Panc1 (cell line): Measurements from ENCODE around the gene PSMG1. TPM values are rescaled to one million over a fixed set of nuclear protein-coding genes. Genes with fewer than 3 reads are reported as not detected.
"Not testable (repeated sequence)": the region's sequence is repeated elsewhere in the genome, so short reads cannot be mapped to it uniquely, and the experiment has no call there.

Experiments used
- ATAC-seq: fragments of 200-7000 bp; cut with Tn5 transposase; 2 replicates; pipeline ENCODE4 v1.9.1; 2020; ENCODE audit warnings: mild to moderate bottlenecking, moderate library complexity
- BruUV-seq: library from RNA; stranded (reverse); fragments of 400-500 nt; replicated peaks from 2 replicates; lab custom pipeline; 2021; lab: Mats Ljungman, UMichigan
- CTCF ChIA-PET: fragments of 300-600 bp; sonication (Branson Sonifier 250); formaldehyde crosslinking; loops from one replicate; lab custom pipeline; 2022; ENCODE audit warnings: antibody characterized with exemption; lab: Charles Lee
- POLR2A ChIA-PET: fragments of 300-600 bp; sonication (Branson Sonifier 250); formaldehyde crosslinking; loops from one replicate; lab custom pipeline; 2022; ENCODE audit warnings: antibody characterized with exemption; lab: Charles Lee
- DNase-seq: peaks from one replicate; pipeline ENCODE4 v3.0.0-alpha.2; 2010; ENCODE audit warnings: low read depth, low spot score
- H3K27ac ChIP-seq: 2 replicates; pipeline ENCODE4 v1.5.1; 2011; ENCODE audit warnings: mild to moderate bottlenecking, low read length, inconsistent platforms
- H3K27me3 ChIP-seq: fragments of 200-500 bp; sonication (Bioruptor generic); 2 replicates; pipeline ENCODE4 v1.6.0; 2014; ENCODE audit warnings: low read length, inconsistent platforms; ENCODE audit not compliant: control insufficient read depth, insufficient read depth
- H3K36me3 ChIP-seq: fragments of 200-500 bp; sonication (Bioruptor generic); 2 replicates; pipeline ENCODE4 v1.5.1; 2014; ENCODE audit warnings: inconsistent platforms, mild to moderate bottlenecking, low read length, moderate library complexity; ENCODE audit not compliant: control insufficient read depth, insufficient read depth
- H3K4me1 ChIP-seq: 2 replicates; pipeline ENCODE4 v1.5.1; 2011; ENCODE audit warnings: inconsistent platforms, mild to moderate bottlenecking, low read length, moderate library complexity; ENCODE audit not compliant: control insufficient read depth, insufficient read depth
- H3K4me3 ChIP-seq, 2 experiments: 2 replicates each; pipeline ENCODE4 v1.5.1; 2011 to 2012; ENCODE audit warnings: low read depth in 2 of 2, low read length in 2 of 2, mild to moderate bottlenecking in 2 of 2, inconsistent platforms in 1 of 2, moderate library complexity in 1 of 2
- H3K9me3 ChIP-seq: fragments of 200-500 bp; sonication (Bioruptor generic); 2 replicates; pipeline ENCODE4 v1.5.1; 2014; ENCODE audit warnings: low read depth, mild to moderate bottlenecking, inconsistent platforms, low read length, moderate library complexity; ENCODE audit not compliant: control insufficient read depth, insufficient read depth
- POLR2AphosphoS5 ChIP-seq: IDR thresholded peaks from 2 replicates; pipeline ENCODE4 v1.6.1; 2012; ENCODE audit warnings: mild to moderate bottlenecking, low read depth, low read length, moderate library complexity
- SIN3A ChIP-seq: IDR thresholded peaks from 2 replicates; pipeline ENCODE4 v1.6.1; 2012; ENCODE audit warnings: low read depth, mild to moderate bottlenecking, low read length, moderate library complexity, borderline replicate concordance; ENCODE audit not compliant: insufficient read depth
- TCF7L2 ChIP-seq: IDR thresholded peaks from 2 replicates; pipeline ENCODE4 v1.6.1; 2011; ENCODE audit warnings: mild to moderate bottlenecking, low read depth, low read length, inconsistent platforms
- in situ Hi-C: cut with HindIII; loops from 2 replicates; pipeline ENCODE4 v1.10.0; 2016; ENCODE audit warnings: low sequenced_read_pairs, low pct_unique_long_range_greater_than_20kb
- intact Hi-C: fragments of 100-400 bp; cut with micrococcal nuclease; formaldehyde crosslinking; loops from one replicate; pipeline ENCODE4 v1.10.0; 2022; ENCODE audit not compliant: unreplicated experiment
- total RNA-seq: library from RNA; stranded (reverse); gene quantifications from one replicate; pipeline ENCODE4 v1.2.1, GENCODE V29; 2021; ENCODE audit not compliant: unreplicated experiment
- TF ChIP-seq, protein P1 (sequence below): fragments of 450-650 bp; IDR thresholded peaks from 2 replicates; pipeline ENCODE4 v1.5.1; 2017; ENCODE audit warnings: mild to moderate bottlenecking
- TF ChIP-seq, protein P2 (sequence below), 2 experiments: IDR thresholded peaks; 2 replicates each; pipeline ENCODE4 v1.6.1; 2011 to 2012; ENCODE audit warnings: low read depth in 2 of 2, control low read depth in 1 of 2, low read length in 1 of 2, mild to moderate bottlenecking in 1 of 2, moderate library complexity in 1 of 2; ENCODE audit not compliant: insufficient read depth in 1 of 2

Gene PSMG1
- total RNA-seq, 1 experiment from 2014 or later, result 70.0 TPM

DNA sequence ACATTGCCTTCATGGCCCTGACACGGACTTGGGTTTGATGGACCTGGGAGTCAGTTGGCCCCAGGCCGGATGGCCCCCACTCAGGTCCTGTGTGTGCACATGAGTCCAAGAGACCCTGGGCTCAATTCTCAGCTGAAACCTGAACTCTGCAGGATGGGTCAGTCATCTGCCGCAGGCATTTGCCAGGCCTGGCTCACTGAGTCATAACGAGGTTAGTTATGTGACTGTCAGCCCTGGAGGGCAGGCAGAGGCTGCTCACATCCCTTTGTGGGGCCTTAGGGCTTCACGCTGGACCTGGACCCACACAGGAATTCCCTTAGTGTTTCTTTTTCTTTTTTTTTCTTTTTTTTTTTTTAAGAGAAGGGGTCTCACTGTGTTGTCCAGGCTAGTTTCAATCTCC, 46.5 kb downstream of the PSMG1 start:
- ChIA-PET POLR2A (no interaction called here), CTCF (interaction anchor here (0.7 kb wide), 1 partner anchor 316 kb away, joined by 3 read pairs; no protein-coding TSS in a partner anchor)
- Histone ChIP-seq H3K27me3 (no peaks in the 10 kb centered on the region), H3K9me3 (0 out of 2 replicates have a peak, but pooled peaks cover under 1% of the 10 kb centered on the region), H3K4me3 (no peak overlapping the region), H3K36me3 (no peaks in the 10 kb centered on the region), H3K4me1 (peaks cover 12% of the 10 kb centered on the region), H3K27ac (no peak overlapping the region)
- TF ChIP-seq TCF7L2, result no peak
- no peak for TF ChIP-seq POLR2AphosphoS5
- TF ChIP-seq, protein P1, sequence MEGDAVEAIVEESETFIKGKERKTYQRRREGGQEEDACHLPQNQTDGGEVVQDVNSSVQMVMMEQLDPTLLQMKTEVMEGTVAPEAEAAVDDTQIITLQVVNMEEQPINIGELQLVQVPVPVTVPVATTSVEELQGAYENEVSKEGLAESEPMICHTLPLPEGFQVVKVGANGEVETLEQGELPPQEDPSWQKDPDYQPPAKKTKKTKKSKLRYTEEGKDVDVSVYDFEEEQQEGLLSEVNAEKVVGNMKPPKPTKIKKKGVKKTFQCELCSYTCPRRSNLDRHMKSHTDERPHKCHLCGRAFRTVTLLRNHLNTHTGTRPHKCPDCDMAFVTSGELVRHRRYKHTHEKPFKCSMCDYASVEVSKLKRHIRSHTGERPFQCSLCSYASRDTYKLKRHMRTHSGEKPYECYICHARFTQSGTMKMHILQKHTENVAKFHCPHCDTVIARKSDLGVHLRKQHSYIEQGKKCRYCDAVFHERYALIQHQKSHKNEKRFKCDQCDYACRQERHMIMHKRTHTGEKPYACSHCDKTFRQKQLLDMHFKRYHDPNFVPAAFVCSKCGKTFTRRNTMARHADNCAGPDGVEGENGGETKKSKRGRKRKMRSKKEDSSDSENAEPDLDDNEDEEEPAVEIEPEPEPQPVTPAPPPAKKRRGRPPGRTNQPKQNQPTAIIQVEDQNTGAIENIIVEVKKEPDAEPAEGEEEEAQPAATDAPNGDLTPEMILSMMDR, result no peak
- TF ChIP-seq SIN3A, result no peak
- TF ChIP-seq, protein P2, sequence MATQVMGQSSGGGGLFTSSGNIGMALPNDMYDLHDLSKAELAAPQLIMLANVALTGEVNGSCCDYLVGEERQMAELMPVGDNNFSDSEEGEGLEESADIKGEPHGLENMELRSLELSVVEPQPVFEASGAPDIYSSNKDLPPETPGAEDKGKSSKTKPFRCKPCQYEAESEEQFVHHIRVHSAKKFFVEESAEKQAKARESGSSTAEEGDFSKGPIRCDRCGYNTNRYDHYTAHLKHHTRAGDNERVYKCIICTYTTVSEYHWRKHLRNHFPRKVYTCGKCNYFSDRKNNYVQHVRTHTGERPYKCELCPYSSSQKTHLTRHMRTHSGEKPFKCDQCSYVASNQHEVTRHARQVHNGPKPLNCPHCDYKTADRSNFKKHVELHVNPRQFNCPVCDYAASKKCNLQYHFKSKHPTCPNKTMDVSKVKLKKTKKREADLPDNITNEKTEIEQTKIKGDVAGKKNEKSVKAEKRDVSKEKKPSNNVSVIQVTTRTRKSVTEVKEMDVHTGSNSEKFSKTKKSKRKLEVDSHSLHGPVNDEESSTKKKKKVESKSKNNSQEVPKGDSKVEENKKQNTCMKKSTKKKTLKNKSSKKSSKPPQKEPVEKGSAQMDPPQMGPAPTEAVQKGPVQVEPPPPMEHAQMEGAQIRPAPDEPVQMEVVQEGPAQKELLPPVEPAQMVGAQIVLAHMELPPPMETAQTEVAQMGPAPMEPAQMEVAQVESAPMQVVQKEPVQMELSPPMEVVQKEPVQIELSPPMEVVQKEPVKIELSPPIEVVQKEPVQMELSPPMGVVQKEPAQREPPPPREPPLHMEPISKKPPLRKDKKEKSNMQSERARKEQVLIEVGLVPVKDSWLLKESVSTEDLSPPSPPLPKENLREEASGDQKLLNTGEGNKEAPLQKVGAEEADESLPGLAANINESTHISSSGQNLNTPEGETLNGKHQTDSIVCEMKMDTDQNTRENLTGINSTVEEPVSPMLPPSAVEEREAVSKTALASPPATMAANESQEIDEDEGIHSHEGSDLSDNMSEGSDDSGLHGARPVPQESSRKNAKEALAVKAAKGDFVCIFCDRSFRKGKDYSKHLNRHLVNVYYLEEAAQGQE (IDR thresholded peaks at IDR 0.05; ENCODE audit: insufficient read depth in 1 of 2, low read depth in 2 of 2, low read length in 1 of 2), result no peak
- in situ Hi-C loops (no loop called here), intact Hi-C loops (loop anchor here (5.0 kb wide), 1 partner anchor 314 kb away; no protein-coding TSS in a partner anchor)
- ATAC-seq (no peak), DNase-seq (no peak)
- BruUV-seq, result no TSS peak

DNA sequence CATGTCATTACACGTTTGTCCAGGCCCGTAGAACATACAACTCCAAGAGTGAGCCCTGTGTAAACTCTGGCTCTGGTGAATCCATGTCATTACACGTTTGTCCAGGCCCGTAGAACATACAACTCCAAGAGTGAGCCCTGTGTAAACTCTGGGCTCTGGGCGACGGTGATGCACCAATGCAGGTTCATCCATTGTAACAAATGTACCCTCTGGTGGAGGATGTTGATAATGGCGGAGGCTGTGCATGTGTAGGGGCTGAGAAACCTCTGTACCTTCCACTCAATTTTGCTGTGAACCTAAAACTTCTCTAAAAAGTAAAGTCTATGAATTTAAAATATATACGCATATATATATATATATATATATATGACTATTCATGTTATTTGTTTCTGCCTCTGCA, 47.1 kb downstream of the PSMG1 start:
- H3K27me3 ChIP-seq, CTCF ChIA-PET, H3K27ac ChIP-seq, DNase-seq, BruUV-seq, H3K9me3 ChIP-seq, H3K36me3 ChIP-seq, POLR2A ChIA-PET, ATAC-seq, H3K4me3 ChIP-seq, in situ Hi-C loops: not testable (repeated sequence)
- intact Hi-C loops, result loop anchor here (5.0 kb wide), 1 partner anchor 314 kb away; no protein-coding TSS in a partner anchor
- peaks cover 12% of the 10 kb centered on the region for H3K4me1 ChIP-seq
- TF ChIP-seq, protein P1, result peak; percentile 16
